ENCODE results near the gene PTPRG.

DNA sequence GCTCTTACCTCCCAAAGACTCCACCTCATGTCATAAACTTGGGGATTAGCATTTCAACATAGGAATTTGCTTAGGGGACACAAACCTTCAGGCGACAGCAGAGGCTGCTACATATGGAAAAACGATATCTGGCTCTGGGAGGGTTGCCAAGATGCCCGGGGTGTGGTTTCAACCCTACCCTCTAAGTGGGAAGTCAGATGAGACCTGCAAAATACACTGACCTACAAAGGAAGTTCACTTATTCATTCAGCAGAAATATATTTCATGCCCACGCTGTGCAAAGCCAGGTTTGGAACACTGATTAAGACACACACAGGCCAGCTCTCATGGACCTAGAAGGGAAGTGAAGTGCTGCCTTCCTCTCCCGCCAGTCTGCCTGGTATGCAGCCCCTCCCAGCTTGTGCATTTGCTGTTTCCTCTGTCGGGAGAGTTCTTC, 572.7 kb downstream of the PTPRG start:
- TF ChIP-seq CTCF (IDR thresholded peaks at IDR 0.05) (no peak), POLR2AphosphoS5 (IDR thresholded peaks at IDR 0.05) (no peak)
